ENCODE results near the gene GALNT10.
"Not testable (repeated sequence)": the region's sequence is repeated elsewhere in the genome, so short reads cannot be mapped to it uniquely, and the experiment has no call there.

GALNT10 gene

GRCh38 chr5:154356020-154356655 is 165.6 kb downstream of the GALNT10 start:
- no peak for DNase-seq (ENCODE audit: low read depth)

GRCh38 chr5:154356958-154357357 is 166.4 kb downstream of the GALNT10 start:
- no peak for DNase-seq (ENCODE audit: low read depth)

GRCh38 chr5:154358516-154359220 is 168.1 kb downstream of the GALNT10 start:
- no peak for DNase-seq (ENCODE audit: low read depth)

GRCh38 chr5:154359221-154359573 is 168.7 kb downstream of the GALNT10 start:
- no peak for DNase-seq (ENCODE audit: low read depth)

- DNase-seq (ENCODE audit: low read depth), result not testable (repeated sequence)
Observed at GRCh38 chr5:154360241-154360640, 169.7 kb downstream of the GALNT10 start.

- DNase-seq (ENCODE audit: low read depth), result no peak
Observed at GRCh38 chr5:154363411-154363810, 172.9 kb downstream of the GALNT10 start.

- DNase-seq (ENCODE audit: low read depth), result no peak
Observed at GRCh38 chr5:154364771-154365170, 174.2 kb downstream of the GALNT10 start.

- no peak for DNase-seq (ENCODE audit: low read depth)
Observed at GRCh38 chr5:154365823-154366222, 175.3 kb downstream of the GALNT10 start.

- no peak for DNase-seq (ENCODE audit: low read depth)
Observed at GRCh38 chr5:154366353-154366752, 175.8 kb downstream of the GALNT10 start.

- DNase-seq (ENCODE audit: low read depth), result no peak
Observed at GRCh38 chr5:154367101-154367500, 176.6 kb downstream of the GALNT10 start.

- no peak for DNase-seq (ENCODE audit: low read depth)
Observed at GRCh38 chr5:154368041-154368800, 177.7 kb downstream of the GALNT10 start.

GRCh38 chr5:154369682-154370081 is 179.1 kb downstream of the GALNT10 start:
- DNase-seq (ENCODE audit: low read depth), result no peak

- DNase-seq (ENCODE audit: low read depth), result no peak
Observed at GRCh38 chr5:154370119-154370518, 179.6 kb downstream of the GALNT10 start.

GRCh38 chr5:154370813-154371212 is 180.3 kb downstream of the GALNT10 start:
- DNase-seq (ENCODE audit: low read depth), result no peak

- DNase-seq (ENCODE audit: low read depth), result no peak
Observed at GRCh38 chr5:154371687-154372086, 181.2 kb downstream of the GALNT10 start.

- no peak for DNase-seq (ENCODE audit: low read depth)
Observed at GRCh38 chr5:154372661-154373060, 182.1 kb downstream of the GALNT10 start.

GRCh38 chr5:154373326-154373725 is 182.8 kb downstream of the GALNT10 start:
- no peak for DNase-seq (ENCODE audit: low read depth)

- no peak for DNase-seq (ENCODE audit: low read depth)
Observed at GRCh38 chr5:154373729-154374179, 183.2 kb downstream of the GALNT10 start.

GRCh38 chr5:154374264-154374663 is 183.7 kb downstream of the GALNT10 start:
- no peak for DNase-seq (ENCODE audit: low read depth)

GRCh38 chr5:154375329-154376008 is 184.9 kb downstream of the GALNT10 start:
- no peak for DNase-seq (ENCODE audit: low read depth)

- DNase-seq (ENCODE audit: low read depth), result no peak
Observed at GRCh38 chr5:154376481-154376880, 185.9 kb downstream of the GALNT10 start.

GRCh38 chr5:154377754-154378533 is 187.4 kb downstream of the GALNT10 start:
- DNase-seq (ENCODE audit: low read depth), result no peak
